Activated naive CD4-positive, alpha-beta T cell (primary cell): ENCODE data around the gene AADACL2.

Experiments
- DNase-seq, 4 experiments: peaks; one replicate each; lab custom pipeline; 2025; lab: John Stamatoyannopoulos, UW

Gene AADACL2

DNA sequence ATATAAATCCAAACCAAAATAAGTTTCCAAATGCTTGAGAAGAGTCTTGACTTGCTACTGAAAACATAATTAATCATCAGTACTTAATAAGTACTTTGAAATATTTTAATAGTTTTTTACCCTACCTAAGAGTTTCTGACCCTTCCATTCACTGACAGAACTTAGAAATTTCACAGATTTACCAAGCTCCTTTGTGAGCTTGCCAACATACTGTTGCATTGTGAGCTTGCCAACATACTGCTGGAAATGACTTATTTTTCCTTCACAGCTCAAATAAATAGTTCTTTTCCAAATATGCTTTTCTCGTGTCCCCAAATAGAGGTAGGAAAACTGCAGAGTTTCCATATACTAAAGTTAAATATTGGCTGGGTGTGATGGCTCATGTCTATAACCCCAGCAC is 70.5 kb downstream of the AADACL2 start:
- no peak for DNase-seq

DNA sequence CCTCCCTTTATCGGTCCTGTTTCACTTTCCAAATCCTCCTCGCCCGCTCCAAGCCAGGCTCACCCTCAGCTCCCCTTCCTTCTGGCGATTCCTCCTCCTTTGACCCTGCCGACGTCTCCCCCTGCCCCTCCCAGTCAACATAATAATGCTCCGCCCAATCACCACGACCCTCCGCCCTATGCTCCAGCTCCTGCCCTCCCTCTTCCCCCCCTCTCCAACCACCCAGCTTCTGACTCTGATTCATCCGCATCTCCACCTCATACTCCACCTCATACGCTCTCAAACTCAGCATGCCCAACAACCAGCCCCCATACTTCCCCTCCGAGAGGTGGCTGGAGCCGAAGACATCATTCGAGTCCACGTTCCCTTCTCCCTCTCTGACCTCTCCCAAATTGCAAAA is 73.1 kb downstream of the AADACL2 start:
- no peak for DNase-seq
